H1 (cell line): Measurements from ENCODE around the gene FAM24A.

Source experiments
- CBX5 ChIP-seq: fragments of 300-800, 300-1000 bp; sonication (generic); IDR thresholded peaks from 2 replicates; pipeline ENCODE4 v1.7.1; 2016; ENCODE audit warnings: antibody characterized with exemption, low read length, low read depth
- CTCF ChIP-seq, 3 experiments: IDR thresholded peaks; 1 replicate in 2 of 3; 2 replicates in 1 of 3; pipeline versions ENCODE4 v1.5.1 to v1.6.1; 2011; ENCODE audit warnings: low read length in 3 of 3, mild to moderate bottlenecking in 3 of 3, inconsistent platforms in 2 of 3, low read depth in 1 of 3, moderate library complexity in 1 of 3; ENCODE audit not compliant: insufficient read depth in 1 of 3; ENCODE audit errors: control extremely low read depth in 1 of 3
- EP300 ChIP-seq, 2 experiments: IDR thresholded peaks; 1 replicate in 1 of 2; 2 replicates in 1 of 2; pipeline ENCODE4 v1.6.1; 2011 to 2012; ENCODE audit warnings: low read depth in 2 of 2, low read length in 2 of 2, mild to moderate bottlenecking in 2 of 2, borderline replicate concordance in 1 of 2, inconsistent platforms in 1 of 2, moderate library complexity in 1 of 2
- EZH2 ChIP-seq: fragments of 200-600 bp; sonication (generic); IDR thresholded peaks from 2 replicates; pipeline ENCODE4 v1.7.1; 2012; ENCODE audit warnings: low read depth, mild to moderate bottlenecking, moderate library complexity, low read length, inconsistent platforms; ENCODE audit not compliant: severe bottlenecking
- HDAC6 ChIP-seq: IDR thresholded peaks from one replicate; pipeline ENCODE4 v1.7.1; 2012; ENCODE audit warnings: low read depth, mild to moderate bottlenecking, inconsistent platforms, low read length, moderate library complexity
- YY1 ChIP-seq: IDR thresholded peaks from 2 replicates; pipeline ENCODE4 v1.6.1; 2011; ENCODE audit warnings: low read depth, mild to moderate bottlenecking, low read length

GRCh38 chr10:122894261-122894944 is 16.0 kb upstream of the FAM24A start:
- TF ChIP-seq EP300 (IDR thresholded peaks at IDR 0.05; ENCODE audit: borderline replicate concordance in 1 of 2, low read depth in 2 of 2, low read length in 2 of 2) (no peak), CBX5 (no peak), CTCF (IDR thresholded peaks at IDR 0.05; ENCODE audit: control extremely low read depth in 1 of 3, insufficient read depth in 1 of 3, low read depth in 1 of 3, low read length in 3 of 3) (no peak), YY1 (no peak), HDAC6 (no peak), EZH2 (no peak)
